ENCODE results near the gene FAM9C.
A peak's percentile ranks its signal among the peaks of the same experiment; 100 is the strongest.
"Not testable (repeated sequence)": the region's sequence is repeated elsewhere in the genome, so short reads cannot be mapped to it uniquely, and the experiment has no call there.

Gene FAM9C

GRCh38 chrX:13029887-13030771, 14.3 kb downstream of the FAM9C start:
- DNase-seq = no peak

- DNase-seq = no peak
Measured at GRCh38 chrX:13029637-13029886, 14.9 kb downstream of the FAM9C start.

- DNase-seq = peak; percentile 68
Measured at GRCh38 chrX:13028871-13029636, 15.4 kb downstream of the FAM9C start.

- DNase-seq = no peak
Measured at GRCh38 chrX:13026877-13027652, 17.4 kb downstream of the FAM9C start.

GRCh38 chrX:13024986-13025385, 19.4 kb downstream of the FAM9C start:
- DNase-seq = no peak

GRCh38 chrX:13023979-13024378, 20.4 kb downstream of the FAM9C start:
- no peak for DNase-seq

- no peak for DNase-seq
Measured at GRCh38 chrX:13023567-13023966, 20.9 kb downstream of the FAM9C start.

GRCh38 chrX:13022926-13023325, 21.5 kb downstream of the FAM9C start:
- no peak for DNase-seq

GRCh38 chrX:13016731-13017130, 27.7 kb downstream of the FAM9C start:
- DNase-seq = not testable (repeated sequence)

GRCh38 chrX:13015536-13016236, 28.7 kb downstream of the FAM9C start:
- no peak for DNase-seq

GRCh38 chrX:13014111-13015096, 30.0 kb downstream of the FAM9C start:
- DNase-seq = no peak

- DNase-seq = no peak
Measured at GRCh38 chrX:13013363-13014110, 30.9 kb downstream of the FAM9C start.

GRCh38 chrX:13010546-13010945, 33.9 kb downstream of the FAM9C start:
- DNase-seq = no peak

GRCh38 chrX:13009844-13010243, 34.6 kb downstream of the FAM9C start:
- no peak for DNase-seq

- DNase-seq = no peak
Measured at GRCh38 chrX:13009273-13009672, 35.1 kb downstream of the FAM9C start.

GRCh38 chrX:13008851-13009250, 35.6 kb downstream of the FAM9C start:
- DNase-seq = no peak

- no peak for DNase-seq
Measured at GRCh38 chrX:13008189-13008533, 36.3 kb downstream of the FAM9C start.

- no peak for DNase-seq
Measured at GRCh38 chrX:13007519-13008188, 36.8 kb downstream of the FAM9C start.

GRCh38 chrX:13005661-13006473, 38.6 kb downstream of the FAM9C start:
- no peak for DNase-seq

Measured in fibroblast of upper back skin (primary cell).